Thyroid gland (tissue), 4 donors: ENCODE measurements around the gene DRD3.

Source experiments
- POLR2A ChIP-seq, 2 donors: fragments of 450-650 bp; IDR thresholded peaks; one replicate each; pipeline ENCODE4 v1.6.1; 2017; ENCODE audit warnings: antibody characterized with exemption in 2 of 2, mild to moderate bottlenecking in 2 of 2, moderate library complexity in 1 of 2
- TF ChIP-seq, protein P1 (sequence below), 6 experiments: fragments of 200-600 bp in 3 of 6; fragments of 450-650 bp in 3 of 6; sonication (generic) in 3 of 6; IDR thresholded peaks; one replicate each; pipeline ENCODE4 v1.5.1; 2016 to 2019; ENCODE audit warnings: antibody characterized with exemption in 6 of 6, mild to moderate bottlenecking in 2 of 6, inconsistent platforms in 1 of 6, moderate library complexity in 1 of 6

DNA sequence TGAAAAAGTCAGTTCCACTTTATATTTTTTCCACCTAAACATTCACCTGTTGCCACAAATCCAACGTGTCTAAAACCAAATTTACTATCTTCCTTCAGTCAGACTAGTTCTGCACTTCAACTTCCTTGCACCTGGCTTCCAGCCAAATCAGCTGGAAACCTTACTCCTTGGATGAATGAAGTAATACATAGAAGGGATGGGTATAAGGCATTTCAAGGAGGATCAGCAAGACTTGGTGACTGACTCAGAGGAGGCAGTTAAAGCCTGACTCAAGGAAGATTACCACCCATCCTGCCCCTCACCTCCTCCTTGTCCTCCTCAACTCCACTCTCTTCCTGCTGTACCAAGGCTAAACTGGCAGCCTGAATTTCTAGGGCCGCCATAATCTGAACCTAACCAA, 85.3 kb downstream of the DRD3 start:
- no peak for TF ChIP-seq POLR2A (IDR thresholded peaks at IDR 0.05)
- TF ChIP-seq, protein P1, sequence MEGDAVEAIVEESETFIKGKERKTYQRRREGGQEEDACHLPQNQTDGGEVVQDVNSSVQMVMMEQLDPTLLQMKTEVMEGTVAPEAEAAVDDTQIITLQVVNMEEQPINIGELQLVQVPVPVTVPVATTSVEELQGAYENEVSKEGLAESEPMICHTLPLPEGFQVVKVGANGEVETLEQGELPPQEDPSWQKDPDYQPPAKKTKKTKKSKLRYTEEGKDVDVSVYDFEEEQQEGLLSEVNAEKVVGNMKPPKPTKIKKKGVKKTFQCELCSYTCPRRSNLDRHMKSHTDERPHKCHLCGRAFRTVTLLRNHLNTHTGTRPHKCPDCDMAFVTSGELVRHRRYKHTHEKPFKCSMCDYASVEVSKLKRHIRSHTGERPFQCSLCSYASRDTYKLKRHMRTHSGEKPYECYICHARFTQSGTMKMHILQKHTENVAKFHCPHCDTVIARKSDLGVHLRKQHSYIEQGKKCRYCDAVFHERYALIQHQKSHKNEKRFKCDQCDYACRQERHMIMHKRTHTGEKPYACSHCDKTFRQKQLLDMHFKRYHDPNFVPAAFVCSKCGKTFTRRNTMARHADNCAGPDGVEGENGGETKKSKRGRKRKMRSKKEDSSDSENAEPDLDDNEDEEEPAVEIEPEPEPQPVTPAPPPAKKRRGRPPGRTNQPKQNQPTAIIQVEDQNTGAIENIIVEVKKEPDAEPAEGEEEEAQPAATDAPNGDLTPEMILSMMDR (IDR thresholded peaks at IDR 0.05) = no peak
